HCT116 (cell line): ENCODE data around the gene LY9. TPM values are rescaled to one million over a fixed set of nuclear protein-coding genes. Genes with fewer than 3 reads are reported as not detected.

Experiments used
- ATAC-seq: fragments of 200-7000 bp; cut with Tn5 transposase; 2 replicates; pipeline ENCODE4 v1.9.1; 2020; ENCODE audit warnings: mild to moderate bottlenecking, moderate library complexity
- BruUV-seq: library from RNA; stranded (reverse); fragments of 400-500 nt; replicated peaks from 2 replicates; lab custom pipeline; 2021; lab: Mats Ljungman, UMichigan
- CTCF ChIA-PET: fragments of 300-600 bp; sonication (Branson Sonifier 250); formaldehyde crosslinking; loops from one replicate; lab custom pipeline; 2021; ENCODE audit warnings: antibody characterized with exemption; lab: Charles Lee
- POLR2A ChIA-PET: fragments of 300-600, 350-600 bp; sonication (Branson Sonifier 250); formaldehyde crosslinking; loops from one replicate; lab custom pipeline; 2021; ENCODE audit warnings: antibody characterized with exemption; lab: Charles Lee
- RAD21 ChIA-PET, 2 experiments: fragments of 300-600 bp; sonication (Branson Sonifier 250); formaldehyde crosslinking; loops; one replicate each; lab custom pipeline; 2023; ENCODE audit warnings: low total read pairs in 2 of 2; ENCODE audit not compliant: uncharacterized antibody in 2 of 2, unreplicated experiment in 2 of 2, low non-redundant PET in 1 of 2; lab: Charles Lee
- DNase-seq: peaks from one replicate; pipeline ENCODE4 v3.0.0-alpha.2; 2010; ENCODE audit warnings: low read depth, low spot score
- H2AFZ ChIP-seq: fragments of 200-600 bp; shearing (Covaris generic), sonication (generic); 2 replicates; pipeline ENCODE4 v1.6.1; 2017; ENCODE audit warnings: low read depth, mixed run types, mixed read lengths, antibody characterized with exemption, low read length; ENCODE audit not compliant: poor library complexity, severe bottlenecking
- H3K27ac ChIP-seq: 2 replicates; pipeline ENCODE4 v1.5.1; 2012; ENCODE audit warnings: low read depth, low read length
- H3K27me3 ChIP-seq: fragments of 200-600 bp; sonication (generic); 2 replicates; pipeline ENCODE4 v1.6.1; 2016; ENCODE audit warnings: mixed run types, low read length, mixed read lengths; ENCODE audit not compliant: insufficient read depth
- H3K36me3 ChIP-seq, 2 experiments: fragments of 200-500 bp in 1 of 2; fragments of 200-600 bp in 1 of 2; sonication (Bioruptor generic) in 1 of 2; sonication (generic) in 1 of 2; 2 replicates each; pipeline versions ENCODE4 v1.5.1 to v1.6.1; 2014 to 2016; ENCODE audit warnings: low read length in 2 of 2, inconsistent platforms in 1 of 2, mixed read lengths in 1 of 2, mixed run types in 1 of 2; ENCODE audit not compliant: insufficient read depth in 2 of 2, control insufficient read depth in 1 of 2
- H3K4me1 ChIP-seq, 2 experiments: fragments of 200-600 bp in 1 of 2; sonication (generic) in 1 of 2; 2 replicates each; pipeline versions ENCODE4 v1.5.1 to v1.6.1; 2012 to 2017; ENCODE audit warnings: low read length in 2 of 2, inconsistent platforms in 1 of 2, mild to moderate bottlenecking in 1 of 2, mixed read lengths in 1 of 2, mixed run types in 1 of 2, moderate library complexity in 1 of 2; ENCODE audit not compliant: insufficient read depth in 2 of 2, control insufficient read depth in 1 of 2
- H3K4me2 ChIP-seq: fragments of 200-600 bp; sonication (generic); 2 replicates; pipeline ENCODE4 v1.6.1; 2017; ENCODE audit warnings: mixed run types, low read length, mixed read lengths
- H3K4me3 ChIP-seq, 2 experiments: fragments of 200-600 bp in 1 of 2; sonication (generic) in 1 of 2; replicated peaks in 1 of 2; 2 replicates each; pipeline ENCODE4 v1.5.1; 2011 to 2016; ENCODE audit warnings: low read length in 2 of 2, control low read depth in 1 of 2, low read depth in 1 of 2, mild to moderate bottlenecking in 1 of 2, mixed read lengths in 1 of 2, mixed run types in 1 of 2
- H3K79me2 ChIP-seq: fragments of 200-600 bp; sonication (generic); 2 replicates; pipeline ENCODE4 v1.6.1; 2017; ENCODE audit warnings: mild to moderate bottlenecking, mixed run types, low read length, moderate library complexity, mixed read lengths; ENCODE audit not compliant: insufficient read depth
- H3K9ac ChIP-seq: fragments of 200-600 bp; sonication (generic); 2 replicates; pipeline ENCODE4 v1.6.1; 2016; ENCODE audit warnings: low read length, mixed read lengths
- H3K9me2 ChIP-seq: fragments of 200-600 bp; sonication (generic), shearing (Covaris generic); 2 replicates; pipeline ENCODE4 v1.6.1; 2017; ENCODE audit warnings: mixed run types, mild to moderate bottlenecking, moderate library complexity; ENCODE audit not compliant: insufficient read depth
- H3K9me3 ChIP-seq, 2 experiments: fragments of 200-500 bp in 1 of 2; fragments of 200-600 bp in 1 of 2; sonication (Bioruptor generic) in 1 of 2; sonication (generic) in 1 of 2; 2 replicates each; pipeline ENCODE4 v1.6.1; 2014 to 2017; ENCODE audit warnings: low read length in 2 of 2, mixed read lengths in 2 of 2, inconsistent platforms in 1 of 2, low read depth in 1 of 2, mild to moderate bottlenecking in 1 of 2, mixed run types in 1 of 2, moderate library complexity in 1 of 2; ENCODE audit not compliant: control insufficient read depth in 1 of 2, insufficient read depth in 1 of 2
- H4K20me1 ChIP-seq: fragments of 200-600 bp; sonication (generic), shearing (Covaris generic); 2 replicates; pipeline ENCODE4 v1.6.1; 2017; ENCODE audit warnings: mixed run types, mild to moderate bottlenecking, moderate library complexity; ENCODE audit not compliant: insufficient read depth
- ATF3 ChIP-seq: IDR thresholded peaks from 2 replicates; pipeline ENCODE4 v1.6.1; 2012
- CBX3 ChIP-seq: IDR thresholded peaks from 2 replicates; pipeline ENCODE4 v1.6.1; 2012; ENCODE audit warnings: low read depth
- CTCF ChIP-seq, 3 experiments: fragments of 200-600 bp in 1 of 3; sonication (generic) in 1 of 3; IDR thresholded peaks in 2 of 3; conservative IDR thresholded peaks in 1 of 3; 2 replicates each; pipeline ENCODE4 v1.5.1; 2012 to 2017; ENCODE audit warnings: low read depth in 2 of 3, low read length in 2 of 3, antibody characterized with exemption in 1 of 3, borderline replicate concordance in 1 of 3, control low read depth in 1 of 3, mild to moderate bottlenecking in 1 of 3, mixed read lengths in 1 of 3, mixed run types in 1 of 3, moderate library complexity in 1 of 3; ENCODE audit not compliant: insufficient read depth in 1 of 3
- EGR1 ChIP-seq: IDR thresholded peaks from 2 replicates; pipeline ENCODE4 v1.6.1; 2012; ENCODE audit warnings: low read depth
- EZH2 ChIP-seq: fragments of 200-600 bp; sonication (generic); IDR thresholded peaks from 2 replicates; pipeline ENCODE4 v1.6.1; 2017; ENCODE audit warnings: antibody characterized with exemption, mixed run types
- FOSL1 ChIP-seq: IDR thresholded peaks from 2 replicates; pipeline ENCODE4 v1.6.1; 2012; ENCODE audit warnings: low read depth
- JUND ChIP-seq: IDR thresholded peaks from 2 replicates; pipeline ENCODE4 v1.6.1; 2012
- MAX ChIP-seq: IDR thresholded peaks from 2 replicates; pipeline ENCODE4 v1.6.1; 2012
- POLR2A ChIP-seq: IDR thresholded peaks from 2 replicates; pipeline ENCODE4 v1.7.0; 2011; ENCODE audit warnings: borderline replicate concordance; ENCODE audit not compliant: insufficient read depth, insufficient read length; ENCODE audit errors: extremely low read depth
- RAD21 ChIP-seq: IDR thresholded peaks from 2 replicates; pipeline ENCODE4 v1.6.1; 2012; ENCODE audit warnings: low read depth, mild to moderate bottlenecking
- REST ChIP-seq: IDR thresholded peaks from 2 replicates; pipeline ENCODE4 v1.6.1; 2012; ENCODE audit warnings: low read depth
- SIN3A ChIP-seq: IDR thresholded peaks from 2 replicates; pipeline ENCODE4 v1.6.1; 2012; ENCODE audit warnings: low read depth
- SP1 ChIP-seq: IDR thresholded peaks from 2 replicates; pipeline ENCODE4 v1.6.1; 2012; ENCODE audit warnings: low read depth
- SRF ChIP-seq: IDR thresholded peaks from 2 replicates; pipeline ENCODE4 v1.6.1; 2012; ENCODE audit warnings: low read depth
- TCF7L2 ChIP-seq: IDR thresholded peaks from 2 replicates; pipeline ENCODE4 v1.7.0; 2011; ENCODE audit warnings: borderline replicate concordance, inconsistent platforms; ENCODE audit not compliant: insufficient read depth, insufficient read length; ENCODE audit errors: extremely low read depth
- YY1 ChIP-seq: IDR thresholded peaks from 2 replicates; pipeline ENCODE4 v1.6.1; 2011; ENCODE audit warnings: low read length, low read depth, moderate library complexity, mild to moderate bottlenecking; ENCODE audit not compliant: insufficient replicate concordance; ENCODE audit errors: extremely low read depth
- ZBTB33 ChIP-seq: IDR thresholded peaks from 2 replicates; pipeline ENCODE4 v1.6.1; 2011; ENCODE audit warnings: mild to moderate bottlenecking, low read length, moderate library complexity; ENCODE audit not compliant: insufficient replicate concordance; ENCODE audit errors: extremely low read depth
- ZFX ChIP-seq: fragments of 450-650 bp; IDR thresholded peaks from 2 replicates; pipeline ENCODE4 v1.6.1; 2017
- ZNF274 ChIP-seq: fragments of 200-500 bp; sonication (Bioruptor generic); IDR thresholded peaks from 2 replicates; pipeline ENCODE4 v1.6.1; 2014; ENCODE audit warnings: mild to moderate bottlenecking, low read depth, low read length, inconsistent platforms
- intact Hi-C: fragments of 100-400 bp; cut with micrococcal nuclease; formaldehyde crosslinking; loops from 2 replicates; pipeline ENCODE4 v1.10.0; 2022
- total RNA-seq: library from RNA; stranded (reverse); gene quantifications from one replicate; pipeline ENCODE4 v1.2.1, GENCODE V29; 2021; ENCODE audit not compliant: unreplicated experiment

The LY9 gene
- total RNA-seq, 1 experiment from 2014 or later, result 0.22 TPM

- no peak for TF ChIP-seq EGR1
These were observed 17.2 kb downstream of the LY9 start (continued) for GRCh38 chr1:160813215-160813614.

GRCh38 chr1:160814316-160814715, 18.3 kb downstream of the LY9 start:
- Histone ChIP-seq H4K20me1 (no peaks in the 10 kb centered on the region), H3K27ac (no peak overlapping the region), H3K27me3 (no peaks in the 10 kb centered on the region), H2AFZ (no peak overlapping the region), H3K9ac (no peak overlapping the region), H3K4me3 (no peak overlapping the region), H3K4me2 (no peak overlapping the region), H3K79me2 (no peaks in the 10 kb centered on the region), H3K9me3 (no peaks in the 10 kb centered on the region), H3K9me2 (no peaks in the 10 kb centered on the region), H3K4me1 (peaks cover 9 to 13% of the 10 kb centered on the region in 2 experiments), H3K36me3 (no peaks in the 10 kb centered on the region)
- ChIA-PET POLR2A (no interaction called here), CTCF (no interaction called here), RAD21 (no interaction called here)
- intact Hi-C loops, result no loop called here
- ATAC-seq, result no peak
- no TSS peak for BruUV-seq
- no peak for DNase-seq
- TF ChIP-seq CTCF (IDR thresholded peaks at IDR 0.05 in 2 of 3, conservative IDR thresholded peaks at IDR 0.05 in 1 of 3; ENCODE audit: borderline replicate concordance in 1 of 3, insufficient read depth in 1 of 3, low read depth in 2 of 3, low read length in 2 of 3) (no peak), TCF7L2 (no peak), POLR2A (no peak), ATF3 (no peak), JUND (no peak), FOSL1 (no peak), SP1 (no peak), CBX3 (no peak), RAD21 (no peak), ZFX (no peak), REST (no peak), SRF (no peak), ZBTB33 (no peak), MAX (no peak), EGR1 (no peak), YY1 (no peak), ZNF274 (no peak), EZH2 (no peak), SIN3A (no peak)
